Measurements from ENCODE around the gene SRP72. TPM values are rescaled to one million over a fixed set of nuclear protein-coding genes. Genes with fewer than 3 reads are reported as not detected.
A peak's percentile ranks its signal among the peaks of the same experiment; 100 is the strongest.

The SRP72 gene
- polyA plus RNA-seq, 2 of the 4 experiments (the other 2 are of a cell fraction), result 70.1 to 135 TPM

DNA sequence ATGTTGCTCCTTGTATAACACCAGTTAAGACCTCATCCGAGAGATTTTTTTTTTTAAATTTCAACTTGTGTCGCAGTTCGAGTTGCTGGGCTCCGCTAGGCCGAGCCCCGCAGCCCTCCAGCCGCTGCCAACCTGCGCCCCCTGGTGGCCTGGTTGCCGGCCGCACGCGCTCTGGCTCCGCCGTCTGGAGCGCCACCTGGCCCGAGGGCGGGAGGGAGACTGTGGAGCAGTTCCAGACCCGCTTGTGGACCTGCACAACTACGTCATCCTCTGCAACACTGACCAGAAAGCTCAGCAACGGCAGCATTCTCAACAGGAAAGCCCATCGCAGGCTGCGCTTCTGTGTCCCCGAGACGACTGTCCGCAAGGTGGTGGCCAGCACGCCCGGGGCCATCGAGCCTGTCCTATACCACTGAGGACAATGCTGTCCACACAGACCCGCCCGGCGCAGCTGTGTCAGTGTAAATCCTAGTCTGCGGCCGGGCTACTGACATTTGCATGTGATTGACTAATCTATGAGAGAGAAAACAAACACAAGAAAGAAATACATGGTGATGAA, 77.2 kb downstream of the SRP72 start:
- ATAC-seq (peak; percentile 100), FAIRE-seq (no peak), DNase-seq (ENCODE audit: low read depth in 1 of 2, low spot score in 1 of 2) (peak; percentile 46 to 75)
- peak overlapping the region; percentile 76 for H3K4me2 ChIP-seq
- TF ChIP-seq, protein P1, sequence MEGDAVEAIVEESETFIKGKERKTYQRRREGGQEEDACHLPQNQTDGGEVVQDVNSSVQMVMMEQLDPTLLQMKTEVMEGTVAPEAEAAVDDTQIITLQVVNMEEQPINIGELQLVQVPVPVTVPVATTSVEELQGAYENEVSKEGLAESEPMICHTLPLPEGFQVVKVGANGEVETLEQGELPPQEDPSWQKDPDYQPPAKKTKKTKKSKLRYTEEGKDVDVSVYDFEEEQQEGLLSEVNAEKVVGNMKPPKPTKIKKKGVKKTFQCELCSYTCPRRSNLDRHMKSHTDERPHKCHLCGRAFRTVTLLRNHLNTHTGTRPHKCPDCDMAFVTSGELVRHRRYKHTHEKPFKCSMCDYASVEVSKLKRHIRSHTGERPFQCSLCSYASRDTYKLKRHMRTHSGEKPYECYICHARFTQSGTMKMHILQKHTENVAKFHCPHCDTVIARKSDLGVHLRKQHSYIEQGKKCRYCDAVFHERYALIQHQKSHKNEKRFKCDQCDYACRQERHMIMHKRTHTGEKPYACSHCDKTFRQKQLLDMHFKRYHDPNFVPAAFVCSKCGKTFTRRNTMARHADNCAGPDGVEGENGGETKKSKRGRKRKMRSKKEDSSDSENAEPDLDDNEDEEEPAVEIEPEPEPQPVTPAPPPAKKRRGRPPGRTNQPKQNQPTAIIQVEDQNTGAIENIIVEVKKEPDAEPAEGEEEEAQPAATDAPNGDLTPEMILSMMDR (IDR thresholded peaks at IDR 0.05), result peak; percentile 90
- no peak for TF ChIP-seq TFCP2L1 (CRISPR knock-in tag; IDR thresholded peaks at IDR 0.05)
- peak; percentile 71 to 78 for TF ChIP-seq RAD21 (conservative IDR thresholded peaks at IDR 0.05 in 1 of 2, IDR thresholded peaks at IDR 0.05 in 1 of 2)
- TF ChIP-seq SMC3 (IDR thresholded peaks at IDR 0.05), result peak; percentile 83
- TF ChIP-seq HOXA7 (CRISPR knock-in tag; IDR thresholded peaks at IDR 0.05), result no peak
- TF ChIP-seq, protein P2, sequence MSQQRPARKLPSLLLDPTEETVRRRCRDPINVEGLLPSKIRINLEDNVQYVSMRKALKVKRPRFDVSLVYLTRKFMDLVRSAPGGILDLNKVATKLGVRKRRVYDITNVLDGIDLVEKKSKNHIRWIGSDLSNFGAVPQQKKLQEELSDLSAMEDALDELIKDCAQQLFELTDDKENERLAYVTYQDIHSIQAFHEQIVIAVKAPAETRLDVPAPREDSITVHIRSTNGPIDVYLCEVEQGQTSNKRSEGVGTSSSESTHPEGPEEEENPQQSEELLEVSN (IDR thresholded peaks at IDR 0.05; ENCODE audit: borderline replicate concordance, low read depth), result peak; percentile 58; the same call in 1 of the 2 replicates
- TF ChIP-seq, protein P3, sequence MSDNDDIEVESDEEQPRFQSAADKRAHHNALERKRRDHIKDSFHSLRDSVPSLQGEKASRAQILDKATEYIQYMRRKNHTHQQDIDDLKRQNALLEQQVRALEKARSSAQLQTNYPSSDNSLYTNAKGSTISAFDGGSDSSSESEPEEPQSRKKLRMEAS (IDR thresholded peaks at IDR 0.05), result peak; percentile 90
- peak; percentile 57 for TF ChIP-seq RFX5 (IDR thresholded peaks at IDR 0.05)
- TF ChIP-seq EHF (CRISPR knock-in tag; IDR thresholded peaks at IDR 0.05), result no peak
- TF ChIP-seq MYC (IDR thresholded peaks at IDR 0.05; ENCODE audit: borderline replicate concordance, low read length), result peak; percentile 79
- CTCF ChIA-PET, result interaction anchor here (0.6 to 2.3 kb wide), 26 partner anchors 9 to 293 kb away, joined by 3 to 12 read pairs (median 4); a partner anchor contains a TSS
- peak overlapping the region; percentile 39 for H3K4me3 ChIP-seq
- 2% methylated on average over 14 of the region's 33 CpGs for WGBS (ENCODE audit: missing lambda C conversion rate)
- peak overlapping the region; percentile 35 to 56; a peak in 3 of 6 replicates for H3K27ac ChIP-seq
- no peaks in the 10 kb centered on the region for H3K9me3 ChIP-seq
- POLR2A ChIA-PET, result interaction anchor here (1.0 to 1.3 kb wide), 2 partner anchors 158 to 255 kb away, joined by 3 to 5 read pairs; partner anchors contain the start of gene AASDH
- no peaks in the 10 kb centered on the region for H3K4me1 ChIP-seq

DNA sequence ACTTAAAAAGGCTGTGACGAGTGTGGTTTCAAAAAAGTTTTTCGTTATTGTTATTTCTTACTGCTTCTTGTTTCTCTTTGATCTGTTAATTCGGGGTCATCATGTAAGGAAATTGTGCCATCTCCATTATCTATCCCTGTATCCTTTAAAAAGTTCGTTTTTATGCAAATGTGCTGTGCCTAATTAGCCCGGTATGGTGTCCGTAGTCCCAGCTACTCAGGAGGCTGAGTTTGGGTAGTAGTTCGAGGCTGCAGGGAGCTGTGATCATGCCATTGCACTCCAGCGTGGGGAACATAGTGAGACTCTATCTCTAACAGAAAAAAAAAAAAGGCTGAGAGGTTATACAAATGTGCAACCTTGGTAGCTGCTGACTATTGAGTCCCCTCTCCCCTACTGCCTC, 83.2 kb downstream of the SRP72 start:
- Histone ChIP-seq H3K4me1 (no peaks in the 10 kb centered on the region), H3K4me2 (no peak overlapping the region), H3K9me3 (no peaks in the 10 kb centered on the region), H3K27ac (no peak overlapping the region), H3K4me3 (no peak overlapping the region)
- WGBS (ENCODE audit: missing lambda C conversion rate), result 55% methylated on average over 8 of the region's 8 CpGs
- FAIRE-seq, result no peak
- no peak for ATAC-seq
- ChIA-PET CTCF (no interaction called here), POLR2A (no interaction called here)
- DNase-seq (ENCODE audit: low read depth in 1 of 2, low spot score in 1 of 2), result no peak
- no peak for TF ChIP-seq HEYL (CRISPR knock-in tag; IDR thresholded peaks at IDR 0.05)
- no peak for TF ChIP-seq TP53 (CRISPR knock-in tag; IDR thresholded peaks at IDR 0.05)
- TF ChIP-seq, protein P4, sequence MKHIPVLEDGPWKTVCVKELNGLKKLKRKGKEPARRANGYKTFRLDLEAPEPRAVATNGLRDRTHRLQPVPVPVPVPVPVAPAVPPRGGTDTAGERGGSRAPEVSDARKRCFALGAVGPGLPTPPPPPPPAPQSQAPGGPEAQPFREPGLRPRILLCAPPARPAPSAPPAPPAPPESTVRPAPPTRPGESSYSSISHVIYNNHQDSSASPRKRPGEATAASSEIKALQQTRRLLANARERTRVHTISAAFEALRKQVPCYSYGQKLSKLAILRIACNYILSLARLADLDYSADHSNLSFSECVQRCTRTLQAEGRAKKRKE (CRISPR knock-in tag; IDR thresholded peaks at IDR 0.05; ENCODE audit: low read depth), result no peak
- TF ChIP-seq, protein P2 (IDR thresholded peaks at IDR 0.05; ENCODE audit: borderline replicate concordance, low read depth), result no peak
- TF ChIP-seq, protein P1 (IDR thresholded peaks at IDR 0.05), result no peak
- no peak for TF ChIP-seq BHLHE40 (IDR thresholded peaks at IDR 0.05; ENCODE audit: low read depth, low read length)
- TF ChIP-seq RARB (CRISPR knock-in tag; IDR thresholded peaks at IDR 0.05), result no peak
- no peak for TF ChIP-seq NPAS2 (CRISPR knock-in tag; IDR thresholded peaks at IDR 0.05; ENCODE audit: borderline replicate concordance)
- no peak for TF ChIP-seq KDM1A (IDR thresholded peaks at IDR 0.05; ENCODE audit: low read depth)
- TF ChIP-seq PHF8 (IDR thresholded peaks at IDR 0.05; ENCODE audit: borderline replicate concordance, low read depth), result no peak
- no peak for TF ChIP-seq HDAC2 (IDR thresholded peaks at IDR 0.05)
- TF ChIP-seq, protein P5, sequence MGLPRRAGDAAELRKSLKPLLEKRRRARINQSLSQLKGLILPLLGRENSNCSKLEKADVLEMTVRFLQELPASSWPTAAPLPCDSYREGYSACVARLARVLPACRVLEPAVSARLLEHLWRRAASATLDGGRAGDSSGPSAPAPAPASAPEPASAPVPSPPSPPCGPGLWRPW (IDR thresholded peaks at IDR 0.05), result no peak
- TF ChIP-seq NFE2L2 (conservative IDR thresholded peaks at IDR 0.05; ENCODE audit: low read length), result no peak
- TF ChIP-seq CBX8 (IDR thresholded peaks at IDR 0.05), result no peak
- TF ChIP-seq CHD4 (IDR thresholded peaks at IDR 0.05; ENCODE audit: borderline replicate concordance), result no peak
- no peak for TF ChIP-seq RFX5 (IDR thresholded peaks at IDR 0.05)
- TF ChIP-seq, protein P6, sequence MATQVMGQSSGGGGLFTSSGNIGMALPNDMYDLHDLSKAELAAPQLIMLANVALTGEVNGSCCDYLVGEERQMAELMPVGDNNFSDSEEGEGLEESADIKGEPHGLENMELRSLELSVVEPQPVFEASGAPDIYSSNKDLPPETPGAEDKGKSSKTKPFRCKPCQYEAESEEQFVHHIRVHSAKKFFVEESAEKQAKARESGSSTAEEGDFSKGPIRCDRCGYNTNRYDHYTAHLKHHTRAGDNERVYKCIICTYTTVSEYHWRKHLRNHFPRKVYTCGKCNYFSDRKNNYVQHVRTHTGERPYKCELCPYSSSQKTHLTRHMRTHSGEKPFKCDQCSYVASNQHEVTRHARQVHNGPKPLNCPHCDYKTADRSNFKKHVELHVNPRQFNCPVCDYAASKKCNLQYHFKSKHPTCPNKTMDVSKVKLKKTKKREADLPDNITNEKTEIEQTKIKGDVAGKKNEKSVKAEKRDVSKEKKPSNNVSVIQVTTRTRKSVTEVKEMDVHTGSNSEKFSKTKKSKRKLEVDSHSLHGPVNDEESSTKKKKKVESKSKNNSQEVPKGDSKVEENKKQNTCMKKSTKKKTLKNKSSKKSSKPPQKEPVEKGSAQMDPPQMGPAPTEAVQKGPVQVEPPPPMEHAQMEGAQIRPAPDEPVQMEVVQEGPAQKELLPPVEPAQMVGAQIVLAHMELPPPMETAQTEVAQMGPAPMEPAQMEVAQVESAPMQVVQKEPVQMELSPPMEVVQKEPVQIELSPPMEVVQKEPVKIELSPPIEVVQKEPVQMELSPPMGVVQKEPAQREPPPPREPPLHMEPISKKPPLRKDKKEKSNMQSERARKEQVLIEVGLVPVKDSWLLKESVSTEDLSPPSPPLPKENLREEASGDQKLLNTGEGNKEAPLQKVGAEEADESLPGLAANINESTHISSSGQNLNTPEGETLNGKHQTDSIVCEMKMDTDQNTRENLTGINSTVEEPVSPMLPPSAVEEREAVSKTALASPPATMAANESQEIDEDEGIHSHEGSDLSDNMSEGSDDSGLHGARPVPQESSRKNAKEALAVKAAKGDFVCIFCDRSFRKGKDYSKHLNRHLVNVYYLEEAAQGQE (IDR thresholded peaks at IDR 0.05), result no peak

Measured in A549 (cell line).